Measurements from ENCODE around the gene PDK2. TPM values are rescaled to one million over a fixed set of nuclear protein-coding genes. Genes with fewer than 3 reads are reported as not detected.

PDK2 gene
- total and polyA plus RNA-seq, 9 of the 15 experiments (the other 6 are each of a cell fraction or from before 2014, with no cell fraction given): 0.03 to 2.5 (median 1.4) TPM

DNA sequence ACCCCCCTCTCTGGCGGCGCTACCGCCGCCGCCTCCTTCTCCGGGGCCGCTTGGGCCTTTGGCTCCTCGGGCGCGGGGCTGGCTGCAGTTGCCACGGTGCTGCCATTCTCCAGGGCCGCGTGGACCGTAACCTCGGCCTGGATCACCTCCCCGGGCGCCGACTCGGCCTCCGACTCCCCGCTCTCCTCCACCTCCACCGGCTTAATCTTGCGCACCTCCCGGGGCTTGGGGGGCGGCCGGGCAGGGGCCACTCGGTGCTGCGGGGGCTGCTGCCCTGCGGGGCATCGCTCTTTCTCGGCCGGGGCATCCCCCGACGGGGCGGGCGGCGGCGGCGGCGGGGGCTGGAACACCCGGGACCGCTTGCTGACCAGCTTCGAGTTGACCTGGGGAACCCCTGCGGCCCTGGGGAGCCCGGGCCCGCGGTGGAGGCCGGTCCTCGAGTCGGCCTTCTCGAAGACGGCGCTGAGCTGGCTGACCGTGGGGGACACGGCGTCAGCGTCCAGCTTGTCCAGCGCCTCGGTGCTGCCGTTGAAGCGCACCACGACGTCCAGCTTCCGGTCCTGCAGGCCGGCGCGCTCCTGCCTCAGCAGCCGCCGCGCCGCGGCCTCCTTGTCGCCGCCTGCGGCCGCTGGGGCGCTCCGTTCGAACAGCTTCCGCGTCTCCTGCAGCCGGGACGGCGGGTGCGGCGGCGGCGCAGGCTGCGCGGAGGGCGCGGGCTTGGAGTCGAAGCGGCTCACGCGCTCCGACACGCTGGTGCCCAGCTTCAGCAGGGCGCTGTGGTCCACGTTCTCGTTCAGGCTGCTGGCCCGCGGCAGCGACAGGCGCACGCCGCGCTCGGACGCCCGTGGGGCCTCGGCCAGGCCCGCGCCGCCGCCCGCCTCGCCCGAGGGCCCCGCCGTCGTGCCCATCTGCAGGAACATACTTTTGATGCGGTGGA lies 54.5 kb downstream of the PDK2 start (continued):
- TF ChIP-seq HCFC1 (IDR thresholded peaks at IDR 0.05; ENCODE audit: low read depth, low read length) (0 out of 2 replicates have a peak, but pooled peaks have one; percentile 16), CXXC5 (CRISPR knock-in tag; IDR thresholded peaks at IDR 0.05) (peak; percentile 84), NR4A1 (CRISPR knock-in tag; IDR thresholded peaks at IDR 0.05) (no peak), NR4A1 (tag; IDR thresholded peaks at IDR 0.05) (no peak), JUNB (CRISPR knock-in tag; conservative IDR thresholded peaks at IDR 0.05) (no peak), HNRNPL (IDR thresholded peaks at IDR 0.05; ENCODE audit: low read depth, low read length) (no peak; the same call in 1 of the 2 replicates), HSF4 (CRISPR knock-in tag; IDR thresholded peaks at IDR 0.05; ENCODE audit: borderline replicate concordance) (no peak), TCF7 (IDR thresholded peaks at IDR 0.05; ENCODE audit: borderline replicate concordance) (no peak), LCOR (CRISPR knock-in tag; IDR thresholded peaks at IDR 0.05) (no peak), POLR2G (IDR thresholded peaks at IDR 0.05; ENCODE audit: low read depth, low read length) (peak; percentile 78), FOXK2 (conservative IDR thresholded peaks at IDR 0.05 in 1 of 2, IDR thresholded peaks at IDR 0.05 in 1 of 2; ENCODE audit: low read depth in 2 of 2) (no peak), SNRNP70 (optimal IDR thresholded peaks at IDR 0.05; ENCODE audit: low read depth, low read length) (no peak), ZKSCAN1 (IDR thresholded peaks at IDR 0.05; ENCODE audit: low read depth, low read length) (no peak), ZNF589 (CRISPR knock-in tag; IDR thresholded peaks at IDR 0.05; ENCODE audit: low read depth) (0 out of 2 replicates have a peak, but pooled peaks have one; percentile 11), ZEB2 (IDR thresholded peaks at IDR 0.05) (no peak), HDAC6 (IDR thresholded peaks at IDR 0.05; ENCODE audit: low read depth, low read length) (no peak), HLTF (IDR thresholded peaks at IDR 0.05) (no peak), FOXK1 (CRISPR knock-in tag; IDR thresholded peaks at IDR 0.05; ENCODE audit: borderline replicate concordance) (no peak), HNRNPLL (IDR thresholded peaks at IDR 0.05; ENCODE audit: low read depth, low read length, poor library complexity, severe bottlenecking) (peak; percentile 97), ZNF445 (CRISPR knock-in tag; IDR thresholded peaks at IDR 0.05; ENCODE audit: low read depth) (no peak)
- TF ChIP-seq, protein P1, sequence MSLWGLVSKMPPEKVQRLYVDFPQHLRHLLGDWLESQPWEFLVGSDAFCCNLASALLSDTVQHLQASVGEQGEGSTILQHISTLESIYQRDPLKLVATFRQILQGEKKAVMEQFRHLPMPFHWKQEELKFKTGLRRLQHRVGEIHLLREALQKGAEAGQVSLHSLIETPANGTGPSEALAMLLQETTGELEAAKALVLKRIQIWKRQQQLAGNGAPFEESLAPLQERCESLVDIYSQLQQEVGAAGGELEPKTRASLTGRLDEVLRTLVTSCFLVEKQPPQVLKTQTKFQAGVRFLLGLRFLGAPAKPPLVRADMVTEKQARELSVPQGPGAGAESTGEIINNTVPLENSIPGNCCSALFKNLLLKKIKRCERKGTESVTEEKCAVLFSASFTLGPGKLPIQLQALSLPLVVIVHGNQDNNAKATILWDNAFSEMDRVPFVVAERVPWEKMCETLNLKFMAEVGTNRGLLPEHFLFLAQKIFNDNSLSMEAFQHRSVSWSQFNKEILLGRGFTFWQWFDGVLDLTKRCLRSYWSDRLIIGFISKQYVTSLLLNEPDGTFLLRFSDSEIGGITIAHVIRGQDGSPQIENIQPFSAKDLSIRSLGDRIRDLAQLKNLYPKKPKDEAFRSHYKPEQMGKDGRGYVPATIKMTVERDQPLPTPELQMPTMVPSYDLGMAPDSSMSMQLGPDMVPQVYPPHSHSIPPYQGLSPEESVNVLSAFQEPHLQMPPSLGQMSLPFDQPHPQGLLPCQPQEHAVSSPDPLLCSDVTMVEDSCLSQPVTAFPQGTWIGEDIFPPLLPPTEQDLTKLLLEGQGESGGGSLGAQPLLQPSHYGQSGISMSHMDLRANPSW (CRISPR knock-in tag; IDR thresholded peaks at IDR 0.05): no peak
- TF ChIP-seq, protein P2, sequence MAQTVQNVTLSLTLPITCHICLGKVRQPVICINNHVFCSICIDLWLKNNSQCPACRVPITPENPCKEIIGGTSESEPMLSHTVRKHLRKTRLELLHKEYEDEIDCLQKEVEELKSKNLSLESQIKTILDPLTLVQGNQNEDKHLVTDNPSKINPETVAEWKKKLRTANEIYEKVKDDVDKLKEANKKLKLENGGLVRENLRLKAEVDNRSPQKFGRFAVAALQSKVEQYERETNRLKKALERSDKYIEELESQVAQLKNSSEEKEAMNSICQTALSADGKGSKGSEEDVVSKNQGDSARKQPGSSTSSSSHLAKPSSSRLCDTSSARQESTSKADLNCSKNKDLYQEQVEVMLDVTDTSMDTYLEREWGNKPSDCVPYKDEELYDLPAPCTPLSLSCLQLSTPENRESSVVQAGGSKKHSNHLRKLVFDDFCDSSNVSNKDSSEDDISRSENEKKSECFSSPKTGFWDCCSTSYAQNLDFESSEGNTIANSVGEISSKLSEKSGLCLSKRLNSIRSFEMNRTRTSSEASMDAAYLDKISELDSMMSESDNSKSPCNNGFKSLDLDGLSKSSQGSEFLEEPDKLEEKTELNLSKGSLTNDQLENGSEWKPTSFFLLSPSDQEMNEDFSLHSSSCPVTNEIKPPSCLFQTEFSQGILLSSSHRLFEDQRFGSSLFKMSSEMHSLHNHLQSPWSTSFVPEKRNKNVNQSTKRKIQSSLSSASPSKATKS (CRISPR knock-in tag; IDR thresholded peaks at IDR 0.05): no peak

Data from K562 (cell line).